Natural killer cell treated with Interleukin-12 subunit alpha and Interleukin-12 subunit beta and Interleukin-15 and Interleukin-18, amount 100 ng/mL, for 72 hours (primary cell): ENCODE results near the gene ZNF385C. TPM values are rescaled to one million over a fixed set of nuclear protein-coding genes. Genes with fewer than 3 reads are reported as not detected.
"Not testable (repeated sequence)": the region's sequence is repeated elsewhere in the genome, so short reads cannot be mapped to it uniquely, and the experiment has no call there.

Experiments
- ATAC-seq, 2 donors: fragments of 150-1000 bp; cut with Tn5 transposase in 1 of 2; sonication (Bioruptor Pico), chemical (Tn5 transposase) in 1 of 2; 2 replicates each; pipeline ENCODE4 v1.10.0; 2021
- DNase-seq: peaks from one replicate; pipeline ENCODE4 v3.0.0; 2022; ENCODE audit warnings: low spot score
- H3K27ac Mint-ChIP-seq, 2 donors: 1 replicate in 1 of 2; 2 replicates in 1 of 2; pipeline ENCODE4 v1.8.0; 2022; ENCODE audit warnings: mixed read lengths in 2 of 2, mild to moderate bottlenecking in 1 of 2, moderate library complexity in 1 of 2
- H3K27me3 Mint-ChIP-seq, 2 donors: 1 replicate in 1 of 2; 2 replicates in 1 of 2; pipeline ENCODE4 v1.8.0; 2022; ENCODE audit warnings: mixed read lengths in 2 of 2
- H3K36me3 Mint-ChIP-seq: one replicate; pipeline ENCODE4 v1.8.0; 2022; ENCODE audit warnings: mixed read lengths
- H3K4me1 Mint-ChIP-seq, 2 donors: 1 replicate in 1 of 2; 2 replicates in 1 of 2; pipeline ENCODE4 v1.8.0; 2022; ENCODE audit warnings: low read depth in 2 of 2, mixed read lengths in 2 of 2, mild to moderate bottlenecking in 1 of 2
- H3K4me3 Mint-ChIP-seq: one replicate; pipeline ENCODE4 v1.8.0; 2022; ENCODE audit warnings: mixed read lengths
- H3K9me3 Mint-ChIP-seq: 2 replicates; pipeline ENCODE4 v1.8.0; 2022; ENCODE audit warnings: mixed read lengths
- total RNA-seq, 2 donors: library from RNA; stranded (reverse); gene quantifications; one replicate each; pipeline ENCODE4 v1.2.3, GENCODE V29; 2022

Gene ZNF385C, protein sequence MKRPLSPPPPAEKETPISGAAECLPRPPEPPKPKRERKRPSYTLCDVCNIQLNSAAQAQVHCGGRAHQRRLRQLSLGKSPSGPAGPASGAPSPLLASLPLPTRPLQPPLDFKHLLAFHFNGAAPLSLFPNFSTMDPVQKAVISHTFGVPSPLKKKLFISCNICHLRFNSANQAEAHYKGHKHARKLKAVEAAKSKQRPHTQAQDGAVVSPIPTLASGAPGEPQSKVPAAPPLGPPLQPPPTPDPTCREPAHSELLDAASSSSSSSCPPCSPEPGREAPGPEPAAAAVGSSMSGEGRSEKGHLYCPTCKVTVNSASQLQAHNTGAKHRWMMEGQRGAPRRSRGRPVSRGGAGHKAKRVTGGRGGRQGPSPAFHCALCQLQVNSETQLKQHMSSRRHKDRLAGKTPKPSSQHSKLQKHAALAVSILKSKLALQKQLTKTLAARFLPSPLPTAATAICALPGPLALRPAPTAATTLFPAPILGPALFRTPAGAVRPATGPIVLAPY
- not detected for total RNA-seq

DNA sequence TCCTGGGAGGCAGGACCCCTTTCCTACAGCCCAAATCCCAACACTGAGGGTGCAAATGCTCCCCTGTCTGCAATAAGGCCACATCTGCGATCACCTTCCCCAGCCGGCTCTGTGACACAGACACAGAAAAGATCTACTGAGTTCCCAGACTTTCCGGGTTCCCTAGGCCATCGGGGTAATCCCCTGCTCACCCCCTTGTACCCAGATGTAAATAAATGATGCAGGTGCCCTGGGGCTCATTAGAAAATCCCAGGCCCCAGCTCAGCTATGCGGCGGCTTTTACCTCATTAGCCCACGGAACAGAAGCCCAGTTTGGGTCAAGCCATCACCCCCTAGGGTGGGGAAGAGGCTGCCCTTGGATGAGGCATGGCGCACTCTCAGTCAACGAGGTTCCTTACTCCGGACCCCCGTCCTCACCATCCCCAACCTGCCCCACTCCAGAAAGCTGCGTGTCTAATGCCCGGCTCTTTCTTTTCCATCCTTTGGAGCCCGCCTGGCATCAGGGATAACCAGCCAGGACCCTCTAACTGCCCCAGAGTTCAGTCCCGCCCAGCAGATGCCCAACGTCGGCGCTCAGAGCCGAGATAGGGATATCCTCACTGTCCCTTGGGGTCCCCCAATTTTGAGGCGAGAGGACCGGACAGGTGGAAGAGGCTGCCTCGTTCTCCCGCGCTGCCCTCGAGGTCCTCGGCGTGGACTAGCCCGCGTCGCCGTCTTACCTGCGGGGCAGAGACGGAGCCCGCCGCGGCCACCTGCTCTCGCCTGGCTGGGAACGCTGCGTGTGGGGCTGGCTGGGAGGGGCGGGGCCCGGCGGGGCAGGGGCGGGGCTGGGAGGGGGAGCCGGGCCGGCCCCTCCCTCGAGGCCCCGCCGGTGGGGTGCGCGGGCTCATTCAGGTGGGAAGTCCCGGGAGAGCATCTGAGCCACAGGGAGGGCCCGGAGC, at the start of gene ZNF385C:
Gene ZNF385C (minus strand): TSS at position 783 of the 941 bp plus-strand sequence. CDS start 35,417 bp downstream, outside the sequence.
- Mint-ChIP-seq H3K27ac (no peak within 1 kb of the TSS), H3K4me3 (no peak within 1 kb of the TSS)

DNA sequence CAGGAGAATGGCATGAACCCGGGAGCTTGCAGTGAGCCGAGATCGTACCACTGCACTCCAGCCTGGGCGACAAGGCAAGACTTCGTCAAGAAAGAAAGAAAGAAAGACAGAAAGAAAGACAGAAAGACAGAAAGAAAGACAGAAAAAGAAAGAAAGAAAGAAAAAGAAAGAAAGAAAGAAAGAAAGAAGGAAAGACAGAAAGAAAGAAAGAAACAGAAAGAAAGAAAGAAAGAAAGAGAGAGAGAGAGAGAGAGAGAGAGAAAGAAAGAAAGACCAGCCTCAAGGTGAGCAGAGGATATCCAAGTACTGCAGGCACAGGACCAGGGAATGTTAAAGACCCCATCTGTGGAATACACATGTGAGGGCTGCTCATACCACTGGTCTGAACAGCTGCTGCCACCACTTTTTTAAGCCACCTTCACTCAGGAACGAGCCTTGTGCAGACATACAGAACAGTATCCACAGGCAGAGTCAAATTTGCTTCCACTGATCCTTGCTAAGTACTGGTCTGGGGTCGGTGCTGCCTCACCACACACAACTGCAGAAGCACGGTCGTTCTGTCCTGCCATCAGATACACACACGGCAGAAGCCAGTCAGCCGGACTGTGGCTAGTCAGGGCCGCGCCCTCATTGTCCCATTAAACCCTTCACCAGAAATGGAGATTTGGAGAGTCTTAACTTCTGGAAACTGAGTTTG, 48.8 kb upstream of the ZNF385C start:
- Mint-ChIP-seq H3K4me1 (peaks cover 30 to 39% of the 10 kb centered on the region in 2 donors), H3K27me3 (no peaks in the 10 kb centered on the region), H3K9me3 (no peaks in the 10 kb centered on the region), H3K36me3 (peaks cover 11% of the 10 kb centered on the region), H3K27ac (peak overlapping the region in 1 of 2 donors; percentile 15), H3K4me3 (no peak overlapping the region)
- ATAC-seq (no peak), DNase-seq (no peak)

More for the DNA sequence above, at the start of gene ZNF385C:
- ATAC-seq (no peak), DNase-seq (no peak)
- peaks cover 8 to 18% of the 10 kb centered on the region in 2 donors for H3K27me3 Mint-ChIP-seq
- H3K36me3 Mint-ChIP-seq, result no peaks in the 10 kb centered on the region
- H3K4me1 Mint-ChIP-seq, result peaks cover 0 to 7% of the 10 kb centered on the region in 2 donors
- no peaks in the 10 kb centered on the region for H3K9me3 Mint-ChIP-seq

DNA sequence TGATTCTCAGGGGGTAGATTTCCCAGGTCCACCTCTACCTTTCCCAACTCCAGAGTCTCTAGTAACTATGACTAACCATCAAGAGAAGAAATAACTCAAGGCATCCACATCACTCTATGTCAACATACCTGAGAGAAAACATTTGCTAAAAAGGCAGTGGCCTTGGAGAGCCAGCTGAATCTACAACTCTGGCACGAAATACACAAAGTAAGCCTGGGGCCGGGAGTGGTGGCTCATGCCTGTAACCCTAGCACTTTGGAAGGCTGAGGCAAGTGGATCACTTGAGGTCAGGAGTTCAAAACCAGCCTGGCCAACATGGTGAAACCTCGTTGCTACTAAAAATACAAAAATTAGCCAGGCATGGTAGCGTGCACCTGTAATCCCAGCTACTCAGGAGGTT, 44.9 kb upstream of the ZNF385C start:
- H3K27me3 Mint-ChIP-seq, DNase-seq, H3K4me3 Mint-ChIP-seq, ATAC-seq, H3K27ac Mint-ChIP-seq, H3K9me3 Mint-ChIP-seq: not testable (repeated sequence)
- H3K36me3 Mint-ChIP-seq, result peaks cover 11% of the 10 kb centered on the region
- peaks cover 24 to 31% of the 10 kb centered on the region in 2 donors for H3K4me1 Mint-ChIP-seq

DNA sequence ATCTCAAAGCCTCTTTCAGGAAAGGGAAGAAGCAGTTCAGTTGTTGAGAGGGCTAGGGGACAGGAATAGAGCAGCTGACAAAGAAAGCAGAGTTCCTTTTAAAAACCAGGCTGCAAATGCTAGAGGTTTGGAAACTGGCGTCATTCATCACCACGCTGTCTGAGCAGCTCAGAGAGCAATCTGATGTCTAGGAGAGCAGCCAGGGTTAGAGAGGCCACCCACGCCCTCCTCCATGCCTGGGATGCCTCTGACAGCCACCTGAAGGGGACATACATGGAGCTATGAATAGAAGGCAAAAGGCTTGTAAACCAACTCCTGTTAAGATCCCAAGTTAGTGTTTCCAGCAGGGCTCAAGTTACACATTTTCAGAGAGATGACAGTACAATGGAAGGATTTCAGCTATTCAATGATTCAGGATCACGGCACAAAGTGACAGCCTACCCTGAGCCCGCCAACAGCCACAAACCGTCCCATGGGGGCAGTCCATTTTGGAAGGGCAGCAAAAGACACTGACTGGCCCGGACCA, 44.2 kb upstream of the ZNF385C start:
- no peak overlapping the region for H3K27ac Mint-ChIP-seq
- peaks cover 21 to 33% of the 10 kb centered on the region in 2 donors for H3K4me1 Mint-ChIP-seq
- H3K27me3 Mint-ChIP-seq, result no peaks in the 10 kb centered on the region
- DNase-seq (no peak), ATAC-seq (no peak)
- H3K9me3 Mint-ChIP-seq, result no peaks in the 10 kb centered on the region
- H3K4me3 Mint-ChIP-seq, result no peak overlapping the region
- peaks cover 9% of the 10 kb centered on the region for H3K36me3 Mint-ChIP-seq

DNA sequence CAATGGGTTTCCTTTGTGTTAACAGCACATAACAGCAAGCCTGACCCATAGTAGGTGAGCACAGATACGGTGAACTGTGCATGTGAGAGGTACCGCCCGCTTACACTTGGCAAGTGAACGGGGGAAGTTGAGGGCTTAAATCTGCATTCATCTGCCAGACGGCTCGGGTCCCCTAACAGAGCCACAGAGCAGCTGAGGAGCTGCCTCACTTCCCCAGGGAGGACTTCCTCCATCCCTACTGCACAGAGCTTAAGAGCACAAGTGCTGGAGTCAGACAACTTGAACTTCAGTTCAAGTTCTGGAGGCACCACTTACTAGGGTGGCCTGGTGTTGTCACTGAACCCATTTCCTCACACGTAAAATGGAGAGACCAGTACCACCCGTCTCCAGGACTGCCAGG, 43.1 kb upstream of the ZNF385C start:
- Mint-ChIP-seq H3K36me3 (no peaks in the 10 kb centered on the region), H3K27ac (no peak overlapping the region), H3K9me3 (no peaks in the 10 kb centered on the region), H3K27me3 (no peaks in the 10 kb centered on the region), H3K4me3 (no peak overlapping the region), H3K4me1 (peaks cover 11 to 31% of the 10 kb centered on the region in 2 donors)
- DNase-seq (no peak), ATAC-seq (no peak)

DNA sequence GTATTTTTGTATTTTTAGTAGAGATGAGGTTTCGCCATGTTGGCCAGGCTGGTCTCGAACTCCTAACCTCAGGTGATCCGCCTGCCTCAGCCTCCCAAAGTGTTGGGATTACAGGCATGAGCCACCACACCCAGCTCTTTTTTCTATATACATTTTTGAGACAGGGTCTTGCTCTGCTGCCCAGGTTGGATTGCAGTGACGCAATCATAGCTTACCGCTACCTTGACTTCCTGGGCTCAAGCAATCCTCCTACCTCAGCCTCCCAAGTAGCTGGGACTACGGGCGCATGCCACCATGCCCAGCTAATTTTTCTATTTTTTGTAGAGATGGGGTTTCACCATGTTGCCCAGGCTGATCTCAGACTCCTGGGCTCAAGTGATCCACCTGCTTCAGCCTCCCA, 42.4 kb upstream of the ZNF385C start:
- ATAC-seq, H3K27me3 Mint-ChIP-seq, H3K27ac Mint-ChIP-seq, DNase-seq, H3K36me3 Mint-ChIP-seq, H3K4me3 Mint-ChIP-seq, H3K9me3 Mint-ChIP-seq: not testable (repeated sequence)
- peaks cover 16 to 35% of the 10 kb centered on the region in 2 donors for H3K4me1 Mint-ChIP-seq

DNA sequence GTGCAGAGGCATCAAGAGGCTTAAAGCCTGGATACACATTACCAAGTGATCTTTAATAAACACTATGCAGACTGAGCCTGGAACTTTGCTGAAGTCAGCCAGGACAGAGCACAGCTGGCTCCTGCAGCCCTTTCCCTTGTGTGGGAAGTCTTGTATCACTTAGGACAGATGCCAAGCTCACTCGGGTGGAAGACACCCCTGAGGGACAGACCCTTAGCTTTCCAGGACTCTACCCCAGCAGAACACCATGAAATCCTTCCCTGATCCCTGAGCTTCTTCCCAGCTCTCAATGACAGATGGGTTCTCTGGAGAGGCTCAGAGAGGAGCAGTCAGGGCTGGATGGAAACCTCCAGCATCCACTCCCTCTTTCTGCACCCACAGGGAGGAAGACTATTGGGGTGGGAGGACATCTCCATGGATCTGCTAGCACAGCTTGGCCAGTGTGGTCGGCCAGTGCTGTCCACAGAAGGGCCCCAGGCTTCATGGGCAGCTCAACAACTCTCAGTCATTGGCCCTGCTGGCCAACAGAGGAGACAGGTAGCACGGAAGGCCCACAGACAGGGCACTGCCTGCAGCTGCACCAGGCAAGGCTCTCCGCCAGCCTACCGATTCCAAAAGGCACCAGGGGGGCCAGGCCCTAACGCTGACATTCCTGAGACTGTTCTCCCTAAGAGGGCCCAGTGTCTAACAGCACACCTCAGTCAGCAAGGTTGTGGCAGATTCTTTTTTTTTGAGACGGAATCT, 40.6 kb upstream of the ZNF385C start:
- Mint-ChIP-seq H3K4me3 (no peak overlapping the region), H3K9me3 (no peaks in the 10 kb centered on the region), H3K27me3 (no peaks in the 10 kb centered on the region), H3K4me1 (peaks cover 22 to 36% of the 10 kb centered on the region in 2 donors), H3K36me3 (peaks cover 4% of the 10 kb centered on the region), H3K27ac (peak overlapping the region in 1 of 2 donors; percentile 35)
- DNase-seq, result no peak
- ATAC-seq, result peak; percentile 17 to 20

DNA sequence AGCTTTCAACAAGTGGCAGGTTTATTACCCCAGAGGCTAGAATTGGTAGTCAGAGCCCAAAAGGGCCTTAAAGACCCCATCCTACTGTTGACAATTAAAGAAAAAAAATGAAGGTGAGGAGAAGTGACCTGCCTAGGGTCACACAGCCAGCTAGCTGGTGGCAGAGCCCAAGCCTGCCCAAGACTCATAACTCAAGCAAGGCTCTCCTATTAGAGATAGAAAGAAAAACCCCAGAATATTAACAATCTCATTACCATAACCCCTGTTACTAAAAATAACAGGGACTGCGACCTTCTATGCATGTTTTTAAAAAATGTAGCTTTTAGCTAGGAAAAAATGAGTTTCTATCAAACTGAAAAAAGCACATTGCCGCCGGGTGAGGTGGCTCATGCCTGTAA, 38.4 kb upstream of the ZNF385C start:
- Mint-ChIP-seq H3K9me3 (no peaks in the 10 kb centered on the region), H3K4me1 (peaks cover 26 to 43% of the 10 kb centered on the region in 2 donors), H3K36me3 (peaks cover 4% of the 10 kb centered on the region), H3K27me3 (no peaks in the 10 kb centered on the region), H3K27ac (no peak overlapping the region), H3K4me3 (no peak overlapping the region)
- ATAC-seq (no peak), DNase-seq (no peak)

DNA sequence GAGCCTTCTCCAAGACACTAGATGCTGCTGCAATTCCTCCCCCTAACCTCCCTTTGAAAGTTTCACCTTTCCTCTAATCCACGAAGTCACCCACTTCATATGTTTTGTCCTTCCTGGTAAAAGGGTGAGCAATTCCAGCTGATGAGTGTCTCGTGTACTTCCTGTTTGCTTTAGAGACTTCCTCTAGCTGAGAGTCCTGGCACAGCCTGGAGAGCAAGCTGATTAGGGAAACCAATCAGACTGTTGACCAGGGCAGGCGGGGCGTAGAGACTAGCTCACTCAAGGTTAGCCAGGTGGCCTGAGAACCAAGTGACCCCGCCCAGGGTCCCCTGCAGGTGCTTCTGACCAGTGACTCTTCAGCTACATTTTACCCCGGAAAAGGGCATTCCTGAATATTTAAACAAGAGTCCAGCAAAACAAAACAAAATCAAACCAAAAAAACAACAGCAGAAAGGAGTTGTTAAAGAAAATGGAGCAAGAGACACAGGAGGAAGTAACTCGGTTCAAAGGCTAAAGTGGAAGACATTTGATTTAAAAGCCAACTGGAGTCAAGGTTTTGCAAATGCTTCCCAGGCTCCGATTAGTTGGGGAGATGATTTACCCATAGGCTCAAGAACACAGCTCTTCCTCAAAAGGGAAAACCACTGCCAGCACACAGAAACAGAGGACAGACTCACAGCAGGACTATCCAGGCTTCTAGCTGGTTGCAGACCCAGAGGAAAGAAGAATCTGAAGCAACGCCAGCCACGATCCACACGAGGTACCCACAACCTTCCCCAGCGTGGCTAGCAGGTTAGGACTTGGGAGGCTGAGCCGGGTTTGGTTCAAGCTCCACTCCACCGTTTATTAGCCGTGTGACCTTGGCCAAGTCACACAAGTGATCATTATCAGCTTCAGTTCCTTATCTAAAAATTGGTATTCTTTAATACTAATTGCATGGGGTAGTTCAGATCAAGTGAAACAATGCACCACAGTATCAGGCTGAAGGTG, 37.7 kb upstream of the ZNF385C start:
- no peaks in the 10 kb centered on the region for H3K9me3 Mint-ChIP-seq
- H3K36me3 Mint-ChIP-seq, result peaks cover 4% of the 10 kb centered on the region
- no peaks in the 10 kb centered on the region for H3K27me3 Mint-ChIP-seq
- ATAC-seq, result no peak
- H3K4me3 Mint-ChIP-seq, result no peak overlapping the region
- DNase-seq, result no peak
- peaks cover 33 to 42% of the 10 kb centered on the region in 2 donors for H3K4me1 Mint-ChIP-seq
- no peak overlapping the region for H3K27ac Mint-ChIP-seq

DNA sequence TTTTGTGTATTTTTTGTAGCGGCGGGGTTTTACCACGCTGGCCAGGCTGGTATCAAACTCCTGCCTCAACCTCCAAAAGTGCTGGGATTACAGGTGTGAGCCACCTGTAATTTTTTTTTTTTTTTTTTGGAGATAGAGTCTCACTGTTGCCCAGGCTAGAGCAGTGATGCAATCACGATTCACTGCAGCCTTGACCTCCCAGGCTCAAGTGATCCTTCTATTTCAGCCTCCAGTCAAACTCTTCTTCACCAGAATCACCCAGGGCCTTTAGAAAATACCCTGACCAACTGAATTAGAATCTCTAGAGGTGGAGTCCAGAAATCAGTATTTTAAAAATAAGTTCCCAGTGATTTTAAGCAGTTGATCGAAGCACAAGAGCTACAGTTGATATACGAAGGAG, 36.9 kb upstream of the ZNF385C start:
- H3K27me3 Mint-ChIP-seq, result no peaks in the 10 kb centered on the region
- H3K4me3 Mint-ChIP-seq, result no peak overlapping the region
- no peak for DNase-seq
- H3K27ac Mint-ChIP-seq, result no peak overlapping the region
- peaks cover 37 to 44% of the 10 kb centered on the region in 2 donors for H3K4me1 Mint-ChIP-seq
- H3K9me3 Mint-ChIP-seq, result no peaks in the 10 kb centered on the region
- ATAC-seq, result no peak
- H3K36me3 Mint-ChIP-seq, result peaks cover 4% of the 10 kb centered on the region

DNA sequence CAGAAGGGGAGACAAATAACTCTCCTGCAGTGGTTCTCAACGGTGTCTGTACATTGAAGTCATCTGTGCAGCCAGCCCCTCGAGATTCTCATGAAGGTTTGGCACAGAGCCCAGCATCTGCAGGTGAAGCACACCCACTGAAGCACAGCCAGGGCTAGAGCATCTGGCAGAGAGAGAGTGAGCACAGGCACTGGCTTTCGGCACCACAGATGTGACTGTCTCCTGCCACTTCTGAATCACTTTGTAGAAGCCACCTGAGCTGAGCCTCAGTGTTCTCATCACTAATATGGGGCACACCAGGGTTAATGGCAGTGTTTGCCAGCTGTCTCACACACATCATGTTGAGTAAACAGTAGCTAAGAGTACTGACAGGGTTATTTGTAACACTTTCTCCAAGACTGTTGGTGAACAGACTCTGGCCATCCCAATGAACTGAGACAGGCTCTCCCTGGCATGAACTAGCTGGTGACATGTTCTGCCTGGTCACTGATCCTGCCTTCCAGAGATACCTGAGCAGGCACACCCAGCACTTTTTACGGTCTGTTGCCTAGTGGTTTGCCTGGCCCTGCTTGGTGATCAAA, 35.3 kb upstream of the ZNF385C start:
- Mint-ChIP-seq H3K36me3 (peaks cover 4% of the 10 kb centered on the region), H3K27me3 (no peaks in the 10 kb centered on the region), H3K9me3 (no peaks in the 10 kb centered on the region), H3K4me3 (peak overlapping the region; percentile 57), H3K27ac (peak overlapping the region; percentile 67 to 78), H3K4me1 (peaks cover 37 to 44% of the 10 kb centered on the region in 2 donors)
- no peak for DNase-seq
- peak; percentile 26 to 49 for ATAC-seq
